ENCODE results near the gene JMJD4.

The JMJD4 gene

GRCh38 chr1:227768125-227768439, 33.0 kb upstream of the JMJD4 start:
- no peak for DNase-seq

- no peak for DNase-seq
These were observed 32.5 kb upstream of the JMJD4 start for GRCh38 chr1:227767401-227768124.

GRCh38 chr1:227766653-227767277, 31.7 kb upstream of the JMJD4 start:
- no peak for DNase-seq

- peak; percentile 39 to 96 (median 60) for DNase-seq
These were observed 31.0 kb upstream of the JMJD4 start for GRCh38 chr1:227766015-227766634.

GRCh38 chr1:227765261-227766014, 30.3 kb upstream of the JMJD4 start:
- peak in 1 of 5 donors; percentile 33 for DNase-seq

GRCh38 chr1:227764019-227764391, 28.9 kb upstream of the JMJD4 start:
- DNase-seq: no peak

- DNase-seq: no peak
These were observed 28.3 kb upstream of the JMJD4 start for GRCh38 chr1:227763246-227764018.

- peak; percentile 73 to 95 (median 79) for DNase-seq
These were observed 27.3 kb upstream of the JMJD4 start for GRCh38 chr1:227762231-227762911.

- DNase-seq: no peak
These were observed 26.6 kb upstream of the JMJD4 start for GRCh38 chr1:227761621-227762230.

GRCh38 chr1:227760377-227760776, 25.3 kb upstream of the JMJD4 start:
- no peak for DNase-seq

GRCh38 chr1:227759341-227760300, 24.5 kb upstream of the JMJD4 start:
- DNase-seq: peak in 1 of 5 donors; percentile 51

GRCh38 chr1:227758366-227758765, 23.3 kb upstream of the JMJD4 start:
- peak in 1 of 5 donors; percentile 72 for DNase-seq

GRCh38 chr1:227757781-227758180, 22.7 kb upstream of the JMJD4 start:
- no peak for DNase-seq

GRCh38 chr1:227756172-227756959, 21.3 kb upstream of the JMJD4 start:
- DNase-seq: no peak

GRCh38 chr1:227754958-227755357, 19.9 kb upstream of the JMJD4 start:
- DNase-seq: no peak

GRCh38 chr1:227753999-227754711, 19.1 kb upstream of the JMJD4 start:
- DNase-seq: no peak

GRCh38 chr1:227749916-227750710, 15.0 kb upstream of the JMJD4 start:
- no peak for DNase-seq

- no peak for DNase-seq
These were observed 14.1 kb upstream of the JMJD4 start for GRCh38 chr1:227749225-227749624.
